ENCODE results near the gene TTC31.

Gene TTC31

DNA sequence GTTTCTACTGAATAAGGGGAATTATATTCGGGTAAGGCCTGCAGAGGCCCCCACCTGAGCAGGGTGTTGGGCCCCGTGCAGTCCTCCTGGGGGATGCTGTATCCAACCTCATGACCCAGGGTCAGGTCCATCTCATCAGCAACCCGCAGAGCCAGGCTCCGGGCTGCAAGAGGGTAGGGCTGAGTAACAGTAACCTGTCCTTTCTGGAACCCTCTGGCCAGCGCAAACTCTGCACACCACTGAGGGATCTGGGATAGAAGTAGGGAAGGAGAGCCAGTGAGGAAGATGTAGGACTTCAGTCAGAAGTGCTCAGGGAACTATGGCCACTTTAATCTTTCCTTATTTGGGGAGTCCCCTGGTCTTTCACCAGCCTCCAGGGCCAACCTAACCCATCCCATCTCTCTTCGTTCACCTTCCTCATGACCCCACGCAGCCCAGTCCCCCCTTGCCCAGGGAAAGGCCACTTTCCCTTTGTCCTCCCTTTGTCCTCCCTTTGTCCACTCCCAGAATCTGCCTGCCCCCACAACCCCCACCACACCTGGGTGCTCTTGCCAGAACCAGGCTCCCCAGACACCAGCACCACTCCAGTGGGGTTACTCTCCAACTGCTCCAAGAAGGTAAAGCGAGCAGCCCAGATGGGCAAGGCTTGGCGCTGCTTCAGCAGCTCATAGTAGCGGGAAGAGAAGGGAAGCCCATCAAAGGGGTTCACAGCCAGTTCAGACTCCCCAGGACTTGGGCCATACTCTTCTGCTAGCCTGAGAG lies 42.3 kb downstream of the TTC31 start:
- DNase-seq (ENCODE audit: low read depth, low spot score) = no peak

DNA sequence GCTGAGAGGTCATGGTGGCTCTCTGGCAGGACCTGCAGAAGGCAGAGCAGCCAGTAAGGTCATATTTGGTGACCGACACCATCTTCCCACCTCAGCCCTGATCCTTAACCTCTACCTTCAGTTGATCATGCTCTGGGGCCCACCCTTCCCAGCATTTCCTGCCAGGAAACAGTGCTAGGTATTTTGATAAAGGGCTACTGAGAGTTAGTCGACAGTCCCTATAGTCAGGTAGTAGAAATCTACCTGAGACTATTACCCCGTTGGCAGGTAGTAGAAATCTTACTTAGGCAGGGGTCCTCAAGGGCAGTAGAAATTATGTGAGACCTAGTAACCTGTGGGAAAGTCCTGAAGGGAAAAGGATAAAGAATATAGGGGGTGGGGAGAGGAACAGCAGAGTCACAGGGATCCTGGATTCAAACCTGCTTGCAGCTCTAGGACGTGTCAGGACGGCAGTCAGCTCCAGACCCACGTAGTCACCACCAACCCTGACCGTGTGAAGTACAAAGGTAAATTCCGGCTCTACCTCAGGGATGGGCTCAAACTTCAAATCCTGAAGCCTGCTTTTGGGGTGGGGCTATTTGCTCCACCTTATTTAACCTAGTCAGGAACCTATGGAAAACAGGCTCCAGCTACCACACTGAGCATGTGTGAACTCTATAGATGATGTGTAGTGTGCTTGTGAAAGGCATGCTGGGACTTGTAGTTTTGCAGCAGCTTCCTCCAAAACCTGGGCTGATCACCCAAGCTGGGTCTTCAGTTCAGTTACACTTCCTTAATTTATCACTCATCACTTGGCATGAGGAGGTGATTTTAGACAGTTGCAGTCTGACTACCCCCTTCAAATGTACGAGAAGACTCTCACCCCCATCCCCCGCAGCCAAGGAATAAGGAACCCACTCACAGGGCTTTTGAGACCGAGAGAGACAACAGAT lies 43.1 kb downstream of the TTC31 start, which contains the start of gene DQX1:
DQX1 (minus strand) TSS at position 515 of the 932 bp plus-strand sequence; CDS start at position 13, 502 bp downstream.
- DNase-seq (ENCODE audit: low read depth, low spot score) = no peak

DNA sequence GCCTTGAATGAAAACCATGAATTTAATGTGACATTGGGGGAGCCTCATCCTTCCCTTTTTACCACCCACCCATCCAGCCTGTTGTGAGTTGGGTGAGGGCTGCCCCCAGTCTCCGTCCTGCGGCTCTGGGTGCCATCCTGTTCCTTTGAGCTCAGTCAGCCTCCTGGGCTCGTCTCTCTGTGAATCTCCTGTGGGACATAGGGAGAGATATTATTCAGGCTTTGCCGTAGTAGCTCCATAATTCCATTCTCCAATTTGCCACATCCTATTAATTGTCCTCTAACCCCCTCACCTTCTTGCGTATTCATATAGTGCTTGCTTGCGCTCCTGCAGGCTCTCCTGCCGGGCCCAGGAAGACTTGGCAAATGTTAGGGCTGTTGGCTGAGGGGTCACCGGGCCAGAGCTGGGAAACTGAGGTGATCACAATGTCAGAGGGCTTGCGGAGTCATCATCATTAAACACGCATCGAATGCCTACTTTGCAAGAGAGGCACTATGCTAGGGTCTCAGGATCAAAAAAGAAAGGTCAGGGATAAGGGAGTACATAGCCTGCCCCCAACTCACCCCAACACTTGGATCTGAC lies 43.9 kb downstream of the TTC31 start:
- no peak for DNase-seq (ENCODE audit: low read depth, low spot score)

DNA sequence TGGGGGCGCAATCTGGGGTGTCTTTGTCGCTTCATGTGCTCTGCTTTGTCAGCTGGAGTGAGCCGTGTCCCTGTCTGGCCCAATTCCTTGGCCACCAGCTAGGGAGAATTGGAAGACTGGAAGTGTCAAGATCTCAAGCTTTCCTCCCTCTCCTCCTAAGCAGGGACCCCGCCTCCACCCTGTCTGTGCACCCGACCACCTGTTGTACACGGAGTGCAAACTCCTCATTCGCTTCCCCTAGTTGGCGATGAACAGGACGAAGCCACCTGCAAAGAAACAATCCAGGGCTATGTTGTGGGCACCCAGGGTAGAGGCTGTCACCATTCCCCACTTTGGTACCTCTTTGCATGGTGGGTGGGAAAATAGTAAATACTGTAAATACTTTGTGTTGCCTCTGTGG lies 44.9 kb downstream of the TTC31 start:
- no peak for DNase-seq (ENCODE audit: low read depth, low spot score)

DNA sequence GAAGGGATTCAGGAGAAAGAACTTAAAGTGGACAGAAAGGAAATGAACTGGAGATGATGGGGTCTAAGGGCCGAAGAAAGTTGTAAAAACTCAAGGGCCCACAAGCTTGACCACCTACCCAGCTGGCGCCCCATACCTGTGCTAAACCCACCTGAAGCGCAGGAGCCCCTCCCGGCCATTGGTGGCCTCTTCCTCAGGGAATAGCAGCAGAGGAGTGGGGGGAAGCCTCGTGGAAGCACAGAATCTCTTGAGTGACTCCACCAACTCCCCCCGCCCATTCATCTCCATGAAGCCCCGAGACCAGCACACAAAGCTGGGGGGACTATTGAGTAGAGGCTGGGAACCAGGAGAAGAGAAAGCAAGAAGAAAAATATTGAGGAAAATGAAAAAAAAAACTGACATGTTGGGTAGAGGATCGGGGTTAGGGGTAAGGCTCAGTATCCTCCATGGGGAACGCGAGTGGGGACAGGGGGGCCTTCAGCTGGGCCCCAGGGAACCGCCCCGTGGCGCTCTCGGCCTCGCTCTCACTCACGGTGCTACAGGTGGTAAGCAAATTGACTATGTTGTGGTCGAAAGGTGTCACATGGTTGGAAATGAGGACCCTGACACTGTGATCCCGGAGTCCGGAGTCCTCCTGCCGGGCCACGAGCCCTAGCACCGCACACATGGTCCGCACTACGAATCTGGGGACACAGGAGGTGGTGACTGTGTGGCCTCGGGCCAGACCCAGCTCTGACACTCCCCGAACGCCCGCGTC lies 45.9 kb downstream of the TTC31 start:
- no peak for DNase-seq (ENCODE audit: low read depth, low spot score)

DNA sequence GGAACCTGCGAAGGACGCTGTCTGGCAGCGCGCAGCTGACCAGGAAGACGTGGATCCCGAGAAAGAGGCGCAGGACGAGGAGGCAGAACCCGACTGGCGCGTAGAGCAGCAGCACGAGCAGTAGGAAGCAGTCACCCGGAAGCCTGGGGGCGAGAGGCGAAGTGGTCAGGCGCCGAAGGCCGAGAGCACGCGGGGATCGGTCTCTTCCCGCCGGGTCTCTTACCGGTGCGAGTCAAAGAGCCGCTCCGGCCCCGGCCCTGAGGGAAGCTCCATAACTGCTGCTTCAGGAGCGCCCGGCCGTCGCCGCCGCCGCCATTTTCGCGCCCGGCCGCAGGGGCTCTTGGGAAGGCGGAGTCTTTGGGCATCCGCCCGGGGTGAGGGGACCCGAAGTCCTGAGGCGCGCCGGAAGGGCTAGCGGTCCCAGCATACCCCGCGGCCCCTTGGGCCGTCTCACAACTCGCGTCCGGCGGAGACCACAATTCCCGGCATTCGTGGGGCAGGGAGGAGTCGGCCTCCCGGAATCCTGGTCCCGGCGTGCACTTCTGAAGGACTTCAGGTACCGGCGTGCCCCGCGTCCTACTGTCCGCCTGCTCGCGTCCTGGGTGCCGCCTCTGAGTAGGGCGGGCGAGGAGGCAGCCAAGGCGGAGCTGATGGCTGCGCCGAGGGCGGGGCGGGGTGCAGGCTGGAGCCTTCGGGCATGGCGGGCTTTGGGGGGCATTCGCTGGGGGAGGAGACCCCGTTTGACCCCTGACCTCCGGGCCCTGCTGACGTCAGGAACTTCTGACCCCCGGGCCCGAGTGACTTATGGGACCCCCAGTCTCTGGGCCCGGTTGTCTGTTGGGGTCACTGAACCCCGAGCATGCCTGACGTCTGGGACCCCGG lies 46.7 kb downstream of the TTC31 start, which contains the start of the genes AUP1 and HTRA2:
AUP1 (minus strand) TSS at position 350 of the 882 bp plus-strand sequence; CDS start at position 273, 77 bp downstream.
HTRA2 (plus strand) TSS at position 577 of the 882 bp plus-strand sequence; CDS start at position 651, 74 bp downstream.
- DNase-seq (ENCODE audit: low read depth, low spot score) = peak; percentile 99

DNA sequence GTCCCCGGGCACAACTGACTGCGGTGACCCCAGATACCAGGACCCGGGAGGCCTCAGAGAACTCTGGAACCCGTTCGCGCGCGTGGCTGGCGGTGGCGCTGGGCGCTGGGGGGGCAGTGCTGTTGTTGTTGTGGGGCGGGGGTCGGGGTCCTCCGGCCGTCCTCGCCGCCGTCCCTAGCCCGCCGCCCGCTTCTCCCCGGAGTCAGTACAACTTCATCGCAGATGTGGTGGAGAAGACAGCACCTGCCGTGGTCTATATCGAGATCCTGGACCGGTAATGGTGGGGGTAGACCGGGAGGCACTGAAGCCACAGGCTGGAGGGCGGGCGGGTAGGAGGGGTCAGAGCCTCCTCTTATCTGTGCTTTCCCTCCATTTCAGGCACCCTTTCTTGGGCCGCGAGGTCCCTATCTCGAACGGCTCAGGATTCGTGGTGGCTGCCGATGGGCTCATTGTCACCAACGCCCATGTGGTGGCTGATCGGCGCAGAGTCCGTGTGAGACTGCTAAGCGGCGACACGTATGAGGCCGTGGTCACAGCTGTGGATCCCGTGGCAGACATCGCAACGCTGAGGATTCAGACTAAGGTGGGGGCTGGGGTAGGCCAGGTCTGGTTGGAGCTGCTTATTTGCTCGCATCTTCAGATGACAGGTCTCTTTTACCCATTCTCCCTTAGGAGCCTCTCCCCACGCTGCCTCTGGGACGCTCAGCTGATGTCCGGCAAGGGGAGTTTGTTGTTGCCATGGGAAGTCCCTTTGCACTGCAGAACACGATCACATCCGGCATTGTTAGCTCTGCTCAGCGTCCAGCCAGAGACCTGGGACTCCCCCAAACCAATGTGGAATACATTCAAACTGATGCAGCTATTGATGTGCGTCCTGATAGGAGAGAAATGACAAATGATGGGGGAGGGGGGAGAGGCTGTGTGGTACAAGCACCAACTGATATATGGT lies 47.6 kb downstream of the TTC31 start:
- no peak for DNase-seq (ENCODE audit: low read depth, low spot score)

DNA sequence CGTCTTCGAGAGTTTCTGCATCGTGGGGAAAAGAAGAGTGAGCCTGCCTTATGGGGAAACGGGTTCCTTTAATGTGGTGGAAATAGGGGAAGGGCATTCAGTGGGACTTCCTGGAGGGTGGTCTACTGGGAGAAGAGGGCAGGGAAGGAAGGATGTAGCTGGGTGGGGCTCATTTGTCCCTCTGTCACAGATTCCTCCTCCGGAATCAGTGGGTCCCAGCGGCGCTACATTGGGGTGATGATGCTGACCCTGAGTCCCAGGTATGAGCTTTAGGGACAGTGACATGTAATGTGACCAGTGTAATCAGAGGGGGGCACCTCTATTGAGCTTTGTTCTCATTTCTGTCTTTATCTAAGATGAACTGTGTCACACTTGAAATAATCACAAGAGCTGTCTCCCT lies 48.8 kb downstream of the TTC31 start:
- DNase-seq (ENCODE audit: low read depth, low spot score) = no peak

DNA sequence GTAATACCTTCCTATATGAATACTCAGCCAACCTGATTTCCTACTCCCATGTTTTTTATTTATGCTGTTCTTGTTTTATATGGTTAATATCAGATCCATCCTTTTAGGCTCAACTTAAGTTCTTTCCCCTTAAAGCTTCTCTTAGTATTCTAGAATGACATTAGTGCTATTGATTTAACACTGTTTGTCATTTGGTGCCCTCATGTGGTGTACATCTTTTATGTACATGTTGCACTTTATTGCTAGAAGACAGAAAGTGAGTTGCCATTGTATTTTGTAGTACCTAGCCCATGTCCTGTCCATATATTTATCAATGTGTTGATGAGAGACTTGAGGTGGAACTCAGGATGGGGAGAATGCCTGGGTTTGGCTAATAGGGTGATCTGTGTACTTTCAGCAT lies 49.3 kb downstream of the TTC31 start:
- DNase-seq (ENCODE audit: low read depth, low spot score) = no peak

DNA sequence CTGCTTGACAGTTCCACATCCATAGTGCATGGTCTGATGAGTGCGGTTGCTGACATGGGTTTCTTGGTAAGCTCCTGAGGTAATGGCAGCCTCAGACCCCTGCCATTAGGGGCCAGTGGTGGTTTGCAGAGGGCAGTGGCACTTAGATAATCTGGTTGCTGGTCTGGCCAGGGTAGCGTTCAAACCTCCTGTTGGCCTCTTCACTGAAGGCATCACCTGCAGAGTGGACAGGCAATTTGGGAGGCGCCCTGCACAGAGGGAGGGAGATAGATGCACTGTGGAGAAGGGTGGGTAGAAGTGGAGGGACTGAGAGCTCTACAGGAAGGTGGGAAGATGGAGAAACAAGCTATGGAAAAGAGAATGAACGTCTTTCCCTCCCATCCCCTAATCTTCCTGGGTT lies 50.6 kb downstream of the TTC31 start:
- no peak for DNase-seq (ENCODE audit: low read depth, low spot score)

DNA sequence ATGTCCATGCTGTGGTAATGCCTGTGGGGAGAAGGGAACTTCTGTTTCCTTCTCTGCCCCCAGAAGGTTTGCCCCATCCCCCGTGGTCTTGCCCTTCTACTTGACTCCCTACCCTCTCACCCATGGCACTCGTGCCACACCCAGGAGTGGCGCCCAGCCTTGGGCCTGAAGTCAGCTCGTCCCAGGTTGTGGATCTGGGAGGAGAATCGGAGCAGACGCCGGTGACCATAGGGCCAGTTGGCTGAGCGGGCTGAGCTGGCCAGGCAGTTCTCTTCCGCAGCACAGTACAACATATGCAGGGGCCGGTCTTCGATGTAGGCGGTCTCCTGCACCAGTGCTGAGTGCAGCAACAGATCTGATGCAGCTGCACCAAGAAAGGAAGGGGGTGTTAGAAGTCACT lies 51.5 kb downstream of the TTC31 start:
- no peak for DNase-seq (ENCODE audit: low read depth, low spot score)

DNA sequence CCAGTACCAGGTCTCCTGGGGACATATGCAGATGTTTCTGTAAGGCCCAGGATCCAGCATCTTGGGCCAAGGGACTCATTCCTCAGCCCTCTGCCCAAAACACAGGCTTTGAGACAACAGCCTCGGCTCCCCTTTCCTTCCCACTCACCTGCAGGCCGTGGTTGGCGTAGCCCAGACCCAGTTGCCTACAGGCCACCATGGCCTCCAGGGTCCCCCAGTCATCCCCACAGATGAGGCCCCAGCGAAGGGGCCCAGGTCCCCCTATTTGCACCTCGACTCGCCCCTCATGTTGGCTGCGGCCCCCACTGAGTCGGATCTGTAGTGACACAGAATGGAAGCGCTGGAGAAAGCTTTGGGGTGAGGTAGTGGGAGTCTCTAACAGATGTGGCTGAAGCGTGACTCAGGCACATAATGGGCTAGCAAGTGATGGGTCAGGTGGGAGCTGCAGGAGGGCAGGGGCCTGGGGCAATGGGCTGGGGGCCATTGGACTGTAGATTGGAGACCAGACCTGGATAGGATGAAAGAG lies 52.6 kb downstream of the TTC31 start:
- no peak for DNase-seq (ENCODE audit: low read depth, low spot score)

DNA sequence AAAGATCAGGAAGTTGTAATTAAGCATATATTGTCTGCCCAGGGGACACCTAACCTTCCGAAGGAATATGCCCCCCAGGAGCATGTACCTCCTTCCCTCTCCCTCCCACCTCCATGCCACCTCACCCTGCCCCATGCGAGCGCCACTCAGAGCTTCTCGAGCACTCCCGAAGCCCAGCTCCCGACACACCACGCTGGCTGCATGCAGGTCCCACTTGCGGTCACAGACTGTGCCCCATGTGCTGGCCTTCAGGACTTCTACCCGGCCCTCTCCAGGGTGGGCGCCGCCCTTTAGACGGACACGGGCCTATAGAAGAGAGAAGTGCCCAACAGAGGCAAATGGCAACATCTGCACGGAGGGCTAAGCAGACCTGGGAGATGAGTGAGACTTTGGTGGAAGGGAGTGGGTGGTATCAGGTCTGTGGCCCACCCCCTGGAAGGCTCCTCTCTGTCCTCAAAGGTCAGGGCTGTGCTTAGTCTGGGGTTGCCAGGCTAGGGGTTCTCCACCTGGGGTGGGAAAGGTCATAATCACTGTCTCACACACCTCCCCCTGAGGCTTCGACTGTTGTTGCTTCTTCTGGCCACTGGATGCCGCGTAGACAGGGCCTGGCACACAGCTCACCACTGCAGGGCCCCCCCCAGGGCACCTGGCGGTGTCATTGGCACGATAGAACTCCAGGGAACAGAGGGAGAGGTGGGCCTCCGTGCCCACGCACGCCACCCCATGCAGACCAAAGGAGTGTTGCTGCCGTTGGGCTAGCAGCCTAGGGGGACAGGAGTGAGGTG lies 53.5 kb downstream of the TTC31 start:
- no peak for DNase-seq (ENCODE audit: low read depth, low spot score)

DNA sequence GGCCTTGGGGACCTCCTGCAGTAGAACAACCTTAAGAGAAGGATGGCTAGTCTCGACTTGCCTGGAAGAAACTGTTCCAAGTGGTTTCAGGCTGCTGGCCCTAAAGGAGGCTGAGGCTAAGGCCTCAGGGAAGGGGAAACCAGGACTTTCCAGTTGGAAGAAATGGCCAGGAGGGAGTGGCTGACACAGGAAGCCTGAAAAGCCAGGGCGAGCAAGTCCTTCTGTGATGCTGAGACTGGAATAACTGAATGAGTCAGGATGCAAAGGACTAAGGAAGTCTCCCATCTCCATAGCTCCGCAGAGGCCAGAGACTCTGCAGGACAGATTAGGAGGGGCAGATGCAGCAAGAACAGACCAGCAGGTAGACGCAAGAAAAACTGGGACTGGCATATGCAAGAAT lies 54.3 kb downstream of the TTC31 start:
- DNase-seq (ENCODE audit: low read depth, low spot score) = no peak

DNA sequence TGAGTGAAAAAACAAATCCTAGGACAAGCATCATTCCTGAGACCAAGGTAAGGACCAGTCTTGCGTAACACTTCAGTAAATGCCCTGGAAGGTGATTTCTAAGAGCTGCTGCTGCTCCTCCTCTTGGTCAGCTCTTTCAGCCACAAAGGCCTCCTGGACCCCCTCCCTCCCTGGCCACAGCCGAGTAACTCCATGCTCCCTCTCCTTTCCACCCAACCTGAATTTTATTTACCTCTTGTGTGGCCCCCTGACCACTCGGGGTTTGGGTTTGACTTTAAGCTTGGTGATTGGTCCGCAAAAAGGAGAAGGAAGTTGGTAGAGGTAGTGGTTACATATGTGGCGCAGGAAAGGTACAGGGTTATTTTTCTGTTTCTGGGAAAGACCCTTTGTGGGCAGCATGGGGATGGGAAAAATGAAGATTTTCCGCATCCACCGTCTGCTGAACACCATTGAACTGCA lies 56.0 kb downstream of the TTC31 start:
- no peak for DNase-seq (ENCODE audit: low read depth, low spot score)

DNA sequence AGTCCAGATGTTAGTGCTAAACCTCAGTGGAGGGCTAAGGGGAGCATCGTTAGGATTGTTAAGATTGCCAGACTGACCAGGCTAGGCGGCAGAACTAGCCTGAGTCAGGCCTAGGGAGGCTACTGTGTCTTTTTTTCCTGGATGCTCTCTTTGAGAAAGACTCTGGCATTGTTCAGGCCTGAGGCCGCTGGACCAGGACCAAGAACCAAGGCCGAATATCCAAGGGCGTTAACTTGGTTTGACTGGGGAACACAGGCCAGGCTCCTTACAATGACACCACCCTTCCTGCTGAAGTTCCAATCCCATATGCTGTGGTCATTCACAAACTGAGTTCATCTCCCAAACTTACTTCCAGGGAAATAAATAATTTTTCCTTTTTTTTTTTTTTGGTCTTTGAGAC lies 57.4 kb downstream of the TTC31 start:
- DNase-seq (ENCODE audit: low read depth, low spot score) = no peak

DNA sequence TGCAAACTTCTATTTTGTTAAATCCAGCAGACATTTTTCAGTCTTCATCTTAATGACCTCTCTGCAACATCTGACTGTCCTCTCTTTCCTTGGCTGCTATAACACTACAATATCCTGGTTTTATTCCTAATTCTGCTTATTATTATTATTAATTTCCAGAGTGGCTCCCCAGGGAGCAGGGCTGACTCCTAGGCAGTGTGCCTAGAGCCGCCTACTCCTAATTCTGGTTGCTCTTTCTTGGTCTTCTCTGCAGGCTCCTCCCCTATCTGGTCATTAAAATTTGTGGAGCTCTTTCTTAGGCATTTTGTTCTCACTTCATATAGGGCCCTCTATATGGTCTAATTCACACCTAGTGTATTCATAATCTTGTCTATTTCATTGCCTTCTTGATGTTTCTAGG lies 60.1 kb downstream of the TTC31 start:
- no peak for DNase-seq (ENCODE audit: low read depth, low spot score)

Data from smooth muscle cell of the brain vasculature (primary cell).